MM.1S (cell line): ENCODE data around the gene ADGRL3.

Source experiments
- DNase-seq: peaks from one replicate; pipeline ENCODE4 v3.0.0-alpha.2; 2015
- H2AFZ ChIP-seq: fragments of 300-600 bp; sonication (generic); 2 replicates; pipeline ENCODE4 v1.6.0; 2016; ENCODE audit warnings: antibody characterized with exemption, low read length
- H3F3A ChIP-seq: fragments of 300-600 bp; sonication (generic); 2 replicates; pipeline ENCODE4 v1.6.1; 2016; ENCODE audit warnings: mild to moderate bottlenecking, antibody characterized with exemption, low read length, moderate library complexity, mixed read lengths; ENCODE audit not compliant: insufficient read depth
- H3K27ac ChIP-seq: fragments of 300-600 bp; sonication (generic); 2 replicates; pipeline ENCODE4 v1.5.1; 2016; ENCODE audit warnings: mild to moderate bottlenecking, low read length
- H3K27me3 ChIP-seq: fragments of 300-600 bp; sonication (generic); replicated peaks from 2 replicates; pipeline ENCODE4 v1.6.0; 2016; ENCODE audit warnings: low read length; ENCODE audit not compliant: insufficient read depth
- H3K36me3 ChIP-seq: fragments of 300-600 bp; sonication (generic); replicated peaks from 2 replicates; pipeline ENCODE4 v1.6.1; 2016; ENCODE audit warnings: mild to moderate bottlenecking, low read length, mixed read lengths; ENCODE audit not compliant: insufficient read depth
- H3K4me1 ChIP-seq: fragments of 300-600 bp; sonication (generic); 2 replicates; pipeline ENCODE4 v1.6.1; 2016; ENCODE audit warnings: low read length, mixed read lengths
- H3K4me2 ChIP-seq: fragments of 300-600 bp; sonication (generic); 2 replicates; pipeline ENCODE4 v1.6.0; 2016; ENCODE audit warnings: low read depth, low read length
- H3K4me3 ChIP-seq: fragments of 300-600 bp; sonication (generic); 2 replicates; pipeline ENCODE4 v1.5.1; 2016; ENCODE audit warnings: low read length, mixed read lengths
- H3K79me2 ChIP-seq: fragments of 300-600 bp; sonication (generic); 2 replicates; pipeline ENCODE4 v1.6.1; 2016; ENCODE audit warnings: mixed run types, low read length, mixed read lengths
- H3K9ac ChIP-seq: fragments of 300-600 bp; sonication (generic); 2 replicates; pipeline ENCODE4 v1.6.1; 2016; ENCODE audit warnings: low read length, mixed read lengths
- H3K9me2 ChIP-seq: fragments of 300-600 bp; sonication (generic); replicated peaks from 2 replicates; pipeline ENCODE4 v1.6.1; 2016; ENCODE audit warnings: mild to moderate bottlenecking, low read length, mixed read lengths; ENCODE audit not compliant: insufficient read depth
- H3K9me3 ChIP-seq: fragments of 300-600 bp; sonication (generic); replicated peaks from 2 replicates; pipeline ENCODE4 v1.6.1; 2016; ENCODE audit warnings: mild to moderate bottlenecking, low read length, mixed read lengths; ENCODE audit not compliant: insufficient read depth
- H4K20me1 ChIP-seq: fragments of 300-600 bp; sonication (generic); 2 replicates; pipeline ENCODE4 v1.6.1; 2016; ENCODE audit warnings: mild to moderate bottlenecking, low read length, moderate library complexity, mixed read lengths; ENCODE audit not compliant: insufficient read depth
- EZH2 ChIP-seq: fragments of 300-600 bp; sonication (generic); optimal IDR thresholded peaks from 2 replicates; pipeline ENCODE3; 2017; ENCODE audit warnings: low read depth, mild to moderate bottlenecking, antibody characterized with exemption, low read length, mixed read lengths
- EZH2phosphoT487 ChIP-seq: fragments of 300-600 bp; sonication (generic); IDR thresholded peaks from 2 replicates; pipeline ENCODE4 v1.6.1; 2018; ENCODE audit warnings: antibody characterized with exemption, low read length
- TF ChIP-seq, protein P1 (sequence below): fragments of 300-600 bp; sonication (generic); IDR thresholded peaks from 2 replicates; pipeline ENCODE4 v1.5.1; 2016; ENCODE audit warnings: antibody characterized with exemption, low read length, mixed read lengths

The ADGRL3 gene

DNA sequence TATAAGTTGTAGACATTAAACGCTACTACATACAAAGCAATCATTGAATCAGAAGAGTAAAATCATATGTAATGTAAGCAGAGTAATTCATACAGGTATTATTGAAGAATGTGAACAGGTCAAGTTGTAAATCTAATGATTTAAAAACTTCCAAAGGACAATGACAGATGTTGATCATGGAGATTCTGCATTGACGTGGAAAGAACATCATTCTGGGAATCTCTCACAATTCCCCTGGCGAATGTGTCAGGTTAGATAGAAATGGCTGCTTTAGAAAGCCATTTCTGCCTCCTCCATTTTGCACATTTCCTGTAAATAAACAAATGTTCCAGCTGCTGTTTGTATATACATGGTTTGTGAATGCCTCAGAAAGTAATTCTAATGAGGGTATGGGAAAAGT, 719.4 kb downstream of the ADGRL3 start:
- no peaks in the 10 kb centered on the region for H3K27me3 ChIP-seq
- H3K79me2 ChIP-seq = no peaks in the 10 kb centered on the region
- H4K20me1 ChIP-seq = no peaks in the 10 kb centered on the region
- H2AFZ ChIP-seq = no peak overlapping the region
- no peak overlapping the region for H3K27ac ChIP-seq
- no peak for DNase-seq
- no peaks in the 10 kb centered on the region for H3K9me3 ChIP-seq
- H3K4me3 ChIP-seq = no peak overlapping the region
- H3K9ac ChIP-seq = no peak overlapping the region
- no peaks in the 10 kb centered on the region for H3K9me2 ChIP-seq
- H3K36me3 ChIP-seq = no peaks in the 10 kb centered on the region
- no peak for TF ChIP-seq EZH2phosphoT487
- TF ChIP-seq, protein P1, sequence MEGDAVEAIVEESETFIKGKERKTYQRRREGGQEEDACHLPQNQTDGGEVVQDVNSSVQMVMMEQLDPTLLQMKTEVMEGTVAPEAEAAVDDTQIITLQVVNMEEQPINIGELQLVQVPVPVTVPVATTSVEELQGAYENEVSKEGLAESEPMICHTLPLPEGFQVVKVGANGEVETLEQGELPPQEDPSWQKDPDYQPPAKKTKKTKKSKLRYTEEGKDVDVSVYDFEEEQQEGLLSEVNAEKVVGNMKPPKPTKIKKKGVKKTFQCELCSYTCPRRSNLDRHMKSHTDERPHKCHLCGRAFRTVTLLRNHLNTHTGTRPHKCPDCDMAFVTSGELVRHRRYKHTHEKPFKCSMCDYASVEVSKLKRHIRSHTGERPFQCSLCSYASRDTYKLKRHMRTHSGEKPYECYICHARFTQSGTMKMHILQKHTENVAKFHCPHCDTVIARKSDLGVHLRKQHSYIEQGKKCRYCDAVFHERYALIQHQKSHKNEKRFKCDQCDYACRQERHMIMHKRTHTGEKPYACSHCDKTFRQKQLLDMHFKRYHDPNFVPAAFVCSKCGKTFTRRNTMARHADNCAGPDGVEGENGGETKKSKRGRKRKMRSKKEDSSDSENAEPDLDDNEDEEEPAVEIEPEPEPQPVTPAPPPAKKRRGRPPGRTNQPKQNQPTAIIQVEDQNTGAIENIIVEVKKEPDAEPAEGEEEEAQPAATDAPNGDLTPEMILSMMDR = no peak
- no peak for TF ChIP-seq EZH2
- no peaks in the 10 kb centered on the region for H3K4me1 ChIP-seq
- no peak overlapping the region for H3K4me2 ChIP-seq
- no peaks in the 10 kb centered on the region for H3F3A ChIP-seq

DNA sequence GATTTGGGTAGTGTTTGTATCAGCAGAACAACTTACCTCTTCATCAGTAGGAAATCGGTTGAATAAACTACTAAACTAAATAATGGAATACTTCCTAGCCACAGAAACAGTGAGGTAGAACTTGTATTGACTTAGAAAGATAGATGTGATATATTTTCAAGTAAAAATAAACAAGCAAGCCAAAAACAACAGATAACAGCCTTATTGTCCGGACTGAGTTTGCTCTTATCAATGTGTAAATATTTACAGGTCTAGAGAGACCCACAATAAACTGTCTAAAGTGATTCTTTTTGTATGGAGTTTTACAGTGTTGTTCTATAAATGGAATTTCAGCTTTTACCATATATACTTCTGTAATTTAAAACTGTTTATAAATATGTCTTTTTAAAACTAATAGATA, 721.8 kb downstream of the ADGRL3 start:
- H3K4me2 ChIP-seq = no peak overlapping the region
- no peak for DNase-seq
- no peak overlapping the region for H3K9ac ChIP-seq
- H2AFZ ChIP-seq = no peak overlapping the region
- H3K27me3 ChIP-seq = no peaks in the 10 kb centered on the region
- no peaks in the 10 kb centered on the region for H3K9me3 ChIP-seq
- H3K79me2 ChIP-seq = no peaks in the 10 kb centered on the region
- no peaks in the 10 kb centered on the region for H3K36me3 ChIP-seq
- TF ChIP-seq EZH2 (no peak), EZH2phosphoT487 (no peak)
- TF ChIP-seq, protein P1 = no peak
- H4K20me1 ChIP-seq = no peaks in the 10 kb centered on the region
- no peaks in the 10 kb centered on the region for H3F3A ChIP-seq
- H3K4me1 ChIP-seq = no peaks in the 10 kb centered on the region
- no peak overlapping the region for H3K27ac ChIP-seq
- no peak overlapping the region for H3K4me3 ChIP-seq
- no peaks in the 10 kb centered on the region for H3K9me2 ChIP-seq

DNA sequence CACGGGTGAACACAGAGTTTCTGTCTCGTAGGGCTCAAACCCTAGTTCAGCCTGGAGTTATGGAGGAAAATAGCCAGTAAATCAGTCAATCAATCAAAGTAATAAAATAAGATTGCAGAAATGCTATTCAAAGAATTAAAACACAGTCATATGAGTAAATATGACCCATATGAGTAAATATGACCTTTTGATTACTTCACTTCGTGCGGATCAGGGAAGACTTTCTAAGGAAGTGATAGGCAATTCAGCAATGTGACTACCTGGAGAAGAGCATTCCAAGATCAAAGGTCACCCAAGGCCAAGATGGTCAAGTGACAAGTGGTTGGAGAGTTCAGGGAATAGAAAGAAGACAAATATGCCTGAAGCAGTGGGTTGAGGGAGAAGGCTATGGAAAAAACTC, 722.6 kb downstream of the ADGRL3 start:
- Histone ChIP-seq H3K36me3 (no peaks in the 10 kb centered on the region), H3K4me3 (no peak overlapping the region), H3K27ac (no peak overlapping the region), H3K4me1 (no peaks in the 10 kb centered on the region), H3K27me3 (no peaks in the 10 kb centered on the region), H4K20me1 (no peaks in the 10 kb centered on the region), H3K79me2 (no peaks in the 10 kb centered on the region), H3K9me3 (no peaks in the 10 kb centered on the region), H3K9me2 (no peaks in the 10 kb centered on the region), H3K9ac (no peak overlapping the region), H3F3A (no peaks in the 10 kb centered on the region), H3K4me2 (no peak overlapping the region), H2AFZ (no peak overlapping the region)
- TF ChIP-seq, protein P1 = no peak
- no peak for TF ChIP-seq EZH2phosphoT487
- no peak for DNase-seq

DNA sequence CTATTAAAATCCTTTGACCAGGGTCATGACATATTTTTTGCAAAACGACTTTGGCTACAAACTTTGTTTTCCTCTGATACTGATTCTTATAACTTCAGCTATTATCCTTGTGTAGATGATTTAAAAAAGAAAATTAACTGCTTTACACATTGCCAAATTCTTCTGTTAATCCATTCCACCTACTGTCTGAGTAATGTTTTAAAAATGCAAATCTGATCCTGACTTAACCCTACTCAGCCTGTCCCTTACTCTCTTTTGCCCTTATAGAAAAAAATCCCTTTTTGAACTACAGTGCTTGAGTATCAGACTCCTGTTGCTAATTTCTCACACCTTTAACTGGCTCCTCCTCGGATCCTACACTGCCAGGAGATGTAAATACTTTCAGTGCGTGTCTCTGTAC, 723.1 kb downstream of the ADGRL3 start:
- Histone ChIP-seq H3K4me2 (no peak overlapping the region), H4K20me1 (no peaks in the 10 kb centered on the region)
- TF ChIP-seq, protein P1 = no peak
- TF ChIP-seq EZH2 (no peak), EZH2phosphoT487 (no peak)

More for the DNA sequence above, 723.1 kb downstream of the ADGRL3 start:
- H3F3A ChIP-seq = no peaks in the 10 kb centered on the region
- no peaks in the 10 kb centered on the region for H3K4me1 ChIP-seq
- H2AFZ ChIP-seq = no peak overlapping the region
- no peaks in the 10 kb centered on the region for H3K9me2 ChIP-seq
- no peaks in the 10 kb centered on the region for H3K27me3 ChIP-seq
- H3K9ac ChIP-seq = no peak overlapping the region
- no peak overlapping the region for H3K27ac ChIP-seq
- no peaks in the 10 kb centered on the region for H3K79me2 ChIP-seq
- H3K4me3 ChIP-seq = no peak overlapping the region
- H3K36me3 ChIP-seq = no peaks in the 10 kb centered on the region
- no peak for DNase-seq
- no peaks in the 10 kb centered on the region for H3K9me3 ChIP-seq
